Fibroblast of lung (primary cell): ENCODE data around the gene APBB1IP. TPM values are rescaled to one million over a fixed set of nuclear protein-coding genes. Genes with fewer than 3 reads are reported as not detected.
A peak's percentile ranks its signal among the peaks of the same experiment; 100 is the strongest.

Experiments
- DNase-seq, 2 donors: peaks; one replicate each; pipeline versions ENCODE4 v3.0.0 to v3.0.0-alpha.2; 2010; ENCODE audit warnings: low read depth in 2 of 2
- H2AFZ ChIP-seq: 2 replicates; pipeline ENCODE4 v1.5.1; 2012; ENCODE audit warnings: low read length, control low read depth, inconsistent platforms
- H3K27ac ChIP-seq: 2 replicates; pipeline ENCODE4 v1.5.1; 2011; ENCODE audit warnings: low read length, control low read depth; ENCODE audit not compliant: insufficient read depth
- H3K27me3 ChIP-seq: 2 replicates; pipeline ENCODE4 v1.5.1; 2011; ENCODE audit warnings: mild to moderate bottlenecking, low read length; ENCODE audit not compliant: control insufficient read depth, insufficient read depth
- H3K36me3 ChIP-seq: 2 replicates; pipeline ENCODE4 v1.5.1; 2011; ENCODE audit warnings: low read length; ENCODE audit not compliant: control insufficient read depth, insufficient read depth
- H3K4me1 ChIP-seq: 2 replicates; pipeline ENCODE4 v1.5.1; 2011; ENCODE audit warnings: low read length; ENCODE audit not compliant: control insufficient read depth, insufficient read depth; ENCODE audit errors: extremely low read depth
- H3K4me2 ChIP-seq: 2 replicates; pipeline ENCODE4 v1.5.1; 2011; ENCODE audit warnings: low read length, control low read depth; ENCODE audit not compliant: insufficient read depth; ENCODE audit errors: extremely low read depth
- H3K4me3 ChIP-seq, 4 experiments: fragments of 200-600 bp in 1 of 4; sonication (generic) in 1 of 4; replicated peaks in 1 of 4; 2 replicates each; pipeline ENCODE4 v1.5.1; 2011 to 2016; ENCODE audit warnings: low read length in 4 of 4, low read depth in 3 of 4, mild to moderate bottlenecking in 3 of 4, control low read depth in 2 of 4, inconsistent platforms in 1 of 4, mixed read lengths in 1 of 4; ENCODE audit not compliant: insufficient read depth in 1 of 4; ENCODE audit errors: control extremely low read depth in 1 of 4
- H3K79me2 ChIP-seq: 2 replicates; pipeline ENCODE4 v1.5.1; 2012; ENCODE audit warnings: mild to moderate bottlenecking, low read length, inconsistent platforms; ENCODE audit not compliant: control insufficient read depth, insufficient read depth
- H3K9ac ChIP-seq: 2 replicates; pipeline ENCODE4 v1.5.1; 2011; ENCODE audit warnings: mild to moderate bottlenecking, low read length, control low read depth; ENCODE audit not compliant: insufficient read depth
- H3K9me3 ChIP-seq: 2 replicates; pipeline ENCODE4 v1.5.1; 2012; ENCODE audit warnings: low read depth, low read length; ENCODE audit not compliant: control insufficient read depth, insufficient read depth
- H4K20me1 ChIP-seq: 2 replicates; pipeline ENCODE4 v1.5.1; 2011; ENCODE audit warnings: low read length; ENCODE audit not compliant: control insufficient read depth, insufficient read depth; ENCODE audit errors: extremely low read depth
- EZH2 ChIP-seq: IDR thresholded peaks from 2 replicates; pipeline ENCODE4 v1.5.1; 2012; ENCODE audit warnings: low read length, control low read depth, mild to moderate bottlenecking; ENCODE audit errors: missing control alignments
- polyA plus RNA-seq, 2 donors: library from polyadenylated mRNA; depleted of rRNA in 1 of 2; stranded (reverse) in 1 of 2; unstranded in 1 of 2; fragments of >200 nt; gene quantifications; 2 replicates each; pipeline ENCODE4 v1.2.1, GENCODE V29; 2011 to 2012; ENCODE audit warnings: missing spikeins in 1 of 2
- total RNA-seq: library from RNA; depleted of rRNA; stranded (reverse); fragments of >200 nt; gene quantifications from 2 replicates; pipeline ENCODE4 v1.2.1, GENCODE V29; 2014
- TF ChIP-seq, protein P1 (sequence below), 2 donors: IDR thresholded peaks in 1 of 2; conservative IDR thresholded peaks in 1 of 2; 1 replicate in 1 of 2; 2 replicates in 1 of 2; pipeline ENCODE4 v1.5.1; 2011 to 2012; ENCODE audit warnings: low read length in 2 of 2, control low read depth in 1 of 2, inconsistent platforms in 1 of 2, low read depth in 1 of 2, mild to moderate bottlenecking in 1 of 2

The APBB1IP gene
- total and polyA plus RNA-seq, 2 donors (not counting 1 experiment from before 2014, with no cell fraction given), result 1.5 TPM

DNA sequence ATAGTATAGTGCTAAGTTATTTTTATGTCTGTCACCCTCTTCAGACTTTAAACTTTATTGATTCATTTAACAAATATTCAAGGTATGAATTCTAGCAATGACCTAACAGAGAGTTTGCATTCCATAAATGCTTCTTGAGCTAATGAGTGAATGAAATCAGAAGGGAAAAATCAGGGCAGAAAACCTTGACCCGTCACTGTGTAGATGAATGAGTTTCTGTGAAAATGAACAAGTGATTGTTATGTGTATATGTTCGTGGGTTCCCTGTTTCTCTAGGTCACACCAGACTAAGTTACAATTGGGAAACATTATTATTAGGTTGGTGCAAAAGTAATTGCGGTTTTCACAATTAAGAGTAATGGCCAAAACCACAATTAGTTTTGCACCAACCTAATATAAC is 30.1 kb downstream of the APBB1IP start:
- no peaks in the 10 kb centered on the region for H4K20me1 ChIP-seq
- H3K4me3 ChIP-seq, result no peak overlapping the region
- H3K4me1 ChIP-seq, result no peaks in the 10 kb centered on the region
- H2AFZ ChIP-seq, result no peak overlapping the region
- H3K27me3 ChIP-seq, result no peaks in the 10 kb centered on the region
- H3K79me2 ChIP-seq, result no peaks in the 10 kb centered on the region
- no peak overlapping the region for H3K27ac ChIP-seq
- no peak overlapping the region for H3K4me2 ChIP-seq
- peak in 1 of 2 donors; percentile 78 for DNase-seq
- no peak overlapping the region for H3K9ac ChIP-seq
- H3K9me3 ChIP-seq, result no peaks in the 10 kb centered on the region
- TF ChIP-seq EZH2, result no peak
- TF ChIP-seq, protein P1, sequence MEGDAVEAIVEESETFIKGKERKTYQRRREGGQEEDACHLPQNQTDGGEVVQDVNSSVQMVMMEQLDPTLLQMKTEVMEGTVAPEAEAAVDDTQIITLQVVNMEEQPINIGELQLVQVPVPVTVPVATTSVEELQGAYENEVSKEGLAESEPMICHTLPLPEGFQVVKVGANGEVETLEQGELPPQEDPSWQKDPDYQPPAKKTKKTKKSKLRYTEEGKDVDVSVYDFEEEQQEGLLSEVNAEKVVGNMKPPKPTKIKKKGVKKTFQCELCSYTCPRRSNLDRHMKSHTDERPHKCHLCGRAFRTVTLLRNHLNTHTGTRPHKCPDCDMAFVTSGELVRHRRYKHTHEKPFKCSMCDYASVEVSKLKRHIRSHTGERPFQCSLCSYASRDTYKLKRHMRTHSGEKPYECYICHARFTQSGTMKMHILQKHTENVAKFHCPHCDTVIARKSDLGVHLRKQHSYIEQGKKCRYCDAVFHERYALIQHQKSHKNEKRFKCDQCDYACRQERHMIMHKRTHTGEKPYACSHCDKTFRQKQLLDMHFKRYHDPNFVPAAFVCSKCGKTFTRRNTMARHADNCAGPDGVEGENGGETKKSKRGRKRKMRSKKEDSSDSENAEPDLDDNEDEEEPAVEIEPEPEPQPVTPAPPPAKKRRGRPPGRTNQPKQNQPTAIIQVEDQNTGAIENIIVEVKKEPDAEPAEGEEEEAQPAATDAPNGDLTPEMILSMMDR (conservative IDR thresholded peaks at IDR 0.05 in 1 of 2, IDR thresholded peaks at IDR 0.05 in 1 of 2; ENCODE audit: low read depth in 1 of 2, low read length in 2 of 2), result no peak
- H3K36me3 ChIP-seq, result no peaks in the 10 kb centered on the region

- Histone ChIP-seq H3K27ac (no peak overlapping the region), H3K36me3 (no peaks in the 10 kb centered on the region), H3K4me2 (no peak overlapping the region), H2AFZ (no peak overlapping the region), H3K4me1 (no peaks in the 10 kb centered on the region), H4K20me1 (no peaks in the 10 kb centered on the region), H3K79me2 (no peaks in the 10 kb centered on the region), H3K9ac (no peak overlapping the region), H3K9me3 (no peaks in the 10 kb centered on the region), H3K4me3 (no peak overlapping the region), H3K27me3 (no peaks in the 10 kb centered on the region)
- TF ChIP-seq, protein P1 (conservative IDR thresholded peaks at IDR 0.05 in 1 of 2, IDR thresholded peaks at IDR 0.05 in 1 of 2; ENCODE audit: low read depth in 1 of 2, low read length in 2 of 2), result no peak
- TF ChIP-seq EZH2, result no peak
- no peak for DNase-seq
Measured at GRCh38 chr10:26468700-26469099, 30.6 kb downstream of the APBB1IP start.

DNA sequence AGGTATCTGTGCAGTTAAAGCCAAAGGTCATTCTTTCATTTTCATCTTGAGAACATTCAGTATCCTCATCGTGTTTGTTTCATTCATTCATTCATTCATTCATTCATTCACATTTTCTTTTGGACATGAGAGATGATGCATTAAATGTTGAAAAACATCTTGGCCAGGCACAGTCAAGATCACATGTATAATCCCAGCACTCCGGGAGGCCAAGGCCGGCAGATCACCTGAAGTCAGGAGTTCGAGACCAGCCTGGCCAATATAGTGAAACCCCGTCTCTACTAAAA is 34.3 kb downstream of the APBB1IP start:
- H3K9ac ChIP-seq, result no peak overlapping the region
- no peaks in the 10 kb centered on the region for H4K20me1 ChIP-seq
- H3K79me2 ChIP-seq, result no peaks in the 10 kb centered on the region
- no peak overlapping the region for H3K4me2 ChIP-seq
- TF ChIP-seq, protein P1 (conservative IDR thresholded peaks at IDR 0.05 in 1 of 2, IDR thresholded peaks at IDR 0.05 in 1 of 2; ENCODE audit: low read depth in 1 of 2, low read length in 2 of 2), result no peak
- no peak for TF ChIP-seq EZH2
- no peak overlapping the region for H2AFZ ChIP-seq
- DNase-seq, result no peak
- H3K4me3 ChIP-seq, result no peak overlapping the region
- H3K27ac ChIP-seq, result no peak overlapping the region
- H3K4me1 ChIP-seq, result no peaks in the 10 kb centered on the region
- H3K9me3 ChIP-seq, result no peaks in the 10 kb centered on the region
- no peaks in the 10 kb centered on the region for H3K36me3 ChIP-seq
- H3K27me3 ChIP-seq, result no peaks in the 10 kb centered on the region
